HUES48 (cell line): ENCODE measurements around the gene IFRD2.
"Not testable (repeated sequence)": the region's sequence is repeated elsewhere in the genome, so short reads cannot be mapped to it uniquely, and the experiment has no call there.

Source experiments
- H3K27ac ChIP-seq: one replicate; pipeline ENCODE4 v1.7.0; 2013; ENCODE audit warnings: low read depth, low read length, inconsistent platforms
- H3K27me3 ChIP-seq: 2 replicates; pipeline ENCODE4 v1.6.1; 2013; ENCODE audit warnings: mild to moderate bottlenecking, low read length; ENCODE audit not compliant: control insufficient read depth, insufficient read depth
- H3K36me3 ChIP-seq: 2 replicates; pipeline ENCODE4 v1.6.1; 2013; ENCODE audit warnings: low read length; ENCODE audit not compliant: control insufficient read depth, insufficient read depth
- H3K4me1 ChIP-seq: 2 replicates; pipeline ENCODE4 v1.6.1; 2013; ENCODE audit warnings: mild to moderate bottlenecking, low read length; ENCODE audit not compliant: control insufficient read depth, insufficient read depth
- H3K4me3 ChIP-seq: 2 replicates; pipeline ENCODE4 v1.5.1; 2013; ENCODE audit warnings: mild to moderate bottlenecking, low read depth, low read length
- H3K9ac ChIP-seq: 2 replicates; pipeline ENCODE4 v1.6.1; 2013; ENCODE audit warnings: mild to moderate bottlenecking, low read depth, low read length, moderate library complexity
- H3K9me3 ChIP-seq: 2 replicates; pipeline ENCODE4 v1.6.1; 2013; ENCODE audit warnings: low read length; ENCODE audit not compliant: control insufficient read depth, insufficient read depth

The IFRD2 gene

GRCh38 chr3:50316657-50317242 lies 24.5 kb upstream of the IFRD2 start:
- Histone ChIP-seq H3K36me3 (peaks cover 40% of the 10 kb centered on the region), H3K9ac (no peak overlapping the region), H3K27me3 (no peaks in the 10 kb centered on the region), H3K9me3 (no peaks in the 10 kb centered on the region), H3K4me3 (no peak overlapping the region), H3K27ac (peak overlapping the region; percentile 5), H3K4me1 (peaks cover 9% of the 10 kb centered on the region; the same call in 1 of the 2 replicates)

DNA sequence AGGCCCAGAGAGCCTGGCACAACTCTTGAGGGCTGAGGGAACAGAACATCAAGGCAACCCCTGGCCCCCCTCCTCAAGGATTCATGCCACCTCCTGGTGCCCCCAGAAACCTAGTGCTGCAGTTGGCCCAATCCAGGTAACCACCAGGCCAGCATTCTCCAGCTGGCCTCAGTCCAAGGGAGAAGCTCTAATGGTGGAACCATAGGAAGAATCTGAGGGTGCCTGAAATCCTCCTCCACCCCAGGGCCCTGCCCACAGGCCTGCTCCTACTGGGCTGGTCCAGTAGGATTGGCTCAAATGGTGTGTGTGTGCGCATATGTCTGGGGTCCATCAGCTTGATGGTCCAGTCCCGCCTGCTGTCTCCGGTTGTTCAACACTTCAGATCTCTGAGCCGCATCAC lies 22.6 kb upstream of the IFRD2 start:
- Histone ChIP-seq H3K36me3 (peaks cover 36% of the 10 kb centered on the region), H3K4me3 (no peak overlapping the region), H3K4me1 (no peaks in the 10 kb centered on the region), H3K27me3 (no peaks in the 10 kb centered on the region), H3K9ac (no peak overlapping the region), H3K9me3 (no peaks in the 10 kb centered on the region), H3K27ac (no peak overlapping the region)

GRCh38 chr3:50314342-50314741 lies 22.1 kb upstream of the IFRD2 start:
- no peaks in the 10 kb centered on the region for H3K9me3 ChIP-seq
- peaks cover 31% of the 10 kb centered on the region for H3K36me3 ChIP-seq
- no peaks in the 10 kb centered on the region for H3K27me3 ChIP-seq
- no peak overlapping the region for H3K27ac ChIP-seq
- no peak overlapping the region for H3K4me3 ChIP-seq
- H3K9ac ChIP-seq: no peak overlapping the region
- no peaks in the 10 kb centered on the region for H3K4me1 ChIP-seq

DNA sequence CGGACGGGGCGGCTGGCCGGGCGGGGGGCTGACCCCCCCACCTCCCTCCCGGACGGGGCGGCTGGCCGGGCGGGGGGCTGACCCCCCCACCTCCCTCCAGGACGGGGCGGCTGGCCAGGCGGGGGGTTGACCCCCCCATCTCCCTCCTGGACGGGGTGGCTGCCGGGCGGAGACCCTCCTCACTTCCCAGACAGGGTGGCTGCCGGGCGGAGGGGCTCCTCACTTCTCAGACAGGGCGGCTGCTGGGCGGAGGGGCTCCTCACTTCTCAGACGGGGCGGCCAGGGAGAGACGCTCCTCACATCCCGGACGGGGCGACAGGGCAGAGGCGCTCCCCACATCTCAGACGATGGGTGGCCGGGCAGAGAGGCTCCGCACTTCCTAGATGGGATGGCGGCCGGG lies 19.8 kb upstream of the IFRD2 start:
- not testable (repeated sequence) for H3K36me3 ChIP-seq, H3K9ac ChIP-seq, H3K4me3 ChIP-seq, H3K4me1 ChIP-seq, H3K27me3 ChIP-seq, H3K27ac ChIP-seq, H3K9me3 ChIP-seq

DNA sequence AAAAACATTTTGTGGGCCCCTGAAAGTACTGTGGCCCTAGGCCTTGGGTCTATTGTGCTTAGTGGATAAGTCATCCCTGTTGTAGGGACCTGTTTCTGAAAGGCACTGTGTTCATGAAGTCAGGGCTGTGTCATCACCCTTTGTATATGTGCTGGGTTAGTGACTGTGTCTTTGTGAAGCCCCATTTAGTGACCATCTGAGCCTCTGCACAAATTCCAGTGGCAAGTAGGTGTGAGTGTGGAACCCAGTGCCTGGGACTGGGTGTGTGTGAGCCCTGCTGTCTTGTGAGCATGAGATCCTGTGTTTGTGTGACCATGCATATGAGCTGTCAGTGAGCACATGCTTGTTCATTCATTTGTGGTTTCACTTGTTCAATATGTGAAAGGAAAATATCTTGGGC lies 12.4 kb upstream of the IFRD2 start:
- Histone ChIP-seq H3K4me3 (no peak overlapping the region), H3K4me1 (peaks cover 4% of the 10 kb centered on the region; the same call in 1 of the 2 replicates), H3K27ac (no peak overlapping the region), H3K9ac (no peak overlapping the region), H3K36me3 (no peaks in the 10 kb centered on the region), H3K9me3 (peaks cover 9% of the 10 kb centered on the region), H3K27me3 (no peaks in the 10 kb centered on the region)

- Histone ChIP-seq H3K27ac (peak within 1 kb of the TSS; percentile 21), H3K9me3 (peaks cover 9% of the 10 kb centered on the region), H3K4me1 (peaks cover 5% of the 10 kb centered on the region; the same call in 1 of the 2 replicates), H3K4me3 (no peak within 1 kb of the TSS), H3K36me3 (no peaks in the 10 kb centered on the region), H3K9ac (no peak within 1 kb of the TSS), H3K27me3 (no peaks in the 10 kb centered on the region)
Measured at GRCh38 chr3:50303013-50303815, 11.0 kb upstream of the IFRD2 start, which contains the start of gene HYAL1. Gene HYAL1, minus strand, starts transcription at chr3:50303574. Its CDS starts 618 bp downstream, at chr3:50302956.

DNA sequence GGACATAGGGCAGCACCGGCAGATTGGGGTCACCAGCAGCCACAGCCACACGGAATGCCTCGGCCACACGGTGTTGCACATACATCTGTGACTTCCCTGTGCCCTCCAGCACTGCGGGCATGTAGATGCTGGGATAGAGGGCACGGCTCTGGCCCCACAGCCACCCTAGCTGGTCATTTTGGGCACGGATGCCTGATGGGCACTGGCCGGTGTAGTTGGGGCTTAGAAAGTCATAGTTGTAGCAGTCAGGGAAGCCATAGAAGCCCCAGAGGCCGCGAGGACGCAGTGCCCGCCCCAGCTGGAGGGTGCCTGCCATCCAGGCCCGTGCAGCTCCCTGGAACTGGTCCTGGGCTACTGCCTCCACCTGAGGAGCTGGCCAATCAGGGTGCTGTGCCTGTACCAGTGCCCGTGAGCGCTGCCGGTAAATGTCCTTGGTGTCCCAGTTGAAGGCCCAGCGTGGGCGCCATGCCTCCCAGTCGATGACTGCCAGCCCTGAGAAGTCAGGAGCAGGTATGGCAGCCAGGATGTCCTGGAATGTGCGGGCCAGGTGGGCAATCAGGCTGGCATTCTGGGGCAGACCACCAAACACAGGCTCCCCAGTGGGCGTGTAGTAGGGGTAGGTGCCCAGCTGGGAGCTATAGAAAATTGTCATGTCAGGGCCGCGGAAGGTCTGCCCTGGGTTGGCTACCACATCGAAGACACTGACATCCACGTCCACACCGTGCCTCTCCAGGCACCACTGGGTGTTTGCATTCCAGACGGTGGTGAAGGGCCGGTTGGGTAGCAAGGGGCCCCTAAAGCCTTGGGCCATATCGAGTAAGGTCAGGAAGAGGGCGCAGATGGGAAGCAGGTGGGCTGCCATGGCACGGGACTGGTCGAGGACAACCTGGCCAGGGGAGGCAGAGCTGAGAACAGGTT lies 10.1 kb upstream of the IFRD2 start:
- no peak overlapping the region for H3K9ac ChIP-seq
- peaks cover 6% of the 10 kb centered on the region for H3K9me3 ChIP-seq
- peaks cover 5% of the 10 kb centered on the region; the same call in 1 of the 2 replicates for H3K4me1 ChIP-seq
- H3K4me3 ChIP-seq: no peak overlapping the region
- H3K27me3 ChIP-seq: no peaks in the 10 kb centered on the region
- no peaks in the 10 kb centered on the region for H3K36me3 ChIP-seq
- H3K27ac ChIP-seq: no peak overlapping the region

- no peaks in the 10 kb centered on the region for H3K27me3 ChIP-seq
- no peaks in the 10 kb centered on the region for H3K36me3 ChIP-seq
- peaks cover 5% of the 10 kb centered on the region; the same call in 1 of the 2 replicates for H3K4me1 ChIP-seq
- no peak overlapping the region for H3K4me3 ChIP-seq
- no peak overlapping the region for H3K9ac ChIP-seq
- H3K27ac ChIP-seq: no peak overlapping the region
- H3K9me3 ChIP-seq: no peaks in the 10 kb centered on the region
Measured at GRCh38 chr3:50300681-50301254, 8.5 kb upstream of the IFRD2 start.

DNA sequence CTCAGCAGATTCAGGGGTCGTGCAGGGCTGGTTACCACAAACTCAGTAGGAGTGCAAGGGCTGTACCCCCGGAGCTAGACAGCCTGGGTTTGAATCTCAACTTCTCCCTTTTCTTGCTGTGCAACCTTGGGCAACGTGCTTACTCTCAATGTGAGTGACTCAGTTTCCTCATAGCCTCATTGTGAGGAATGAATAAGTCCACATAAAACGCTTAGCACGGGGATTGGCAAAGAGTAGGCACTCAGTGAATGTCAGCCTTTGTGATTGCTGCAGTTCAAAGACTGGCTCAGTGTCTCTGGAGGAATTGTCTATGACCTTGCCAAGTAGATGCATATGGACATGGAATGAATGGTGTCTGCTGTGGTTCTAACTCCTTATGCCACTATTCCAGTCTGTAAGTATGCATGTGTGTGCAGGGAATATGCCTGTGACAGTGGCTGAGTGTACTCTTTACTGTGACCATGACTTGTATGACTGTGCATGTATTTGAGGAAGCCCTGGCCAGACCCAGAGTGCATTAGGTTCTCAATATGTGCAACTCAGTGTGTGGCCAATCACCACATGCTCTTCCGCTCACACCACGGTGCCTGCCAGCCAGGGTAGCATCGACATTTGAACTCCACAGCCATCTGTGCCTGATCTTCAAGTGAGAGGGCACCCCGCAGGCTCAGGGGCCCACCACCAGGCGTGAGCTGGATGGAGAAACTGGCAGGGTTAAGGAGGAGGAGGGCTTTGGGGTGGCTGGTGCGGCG lies 7.9 kb upstream of the IFRD2 start:
- peak overlapping the region; percentile 55 for H3K4me3 ChIP-seq
- H3K27me3 ChIP-seq: no peaks in the 10 kb centered on the region
- peak overlapping the region; percentile 14; the same call in 1 of the 2 replicates for H3K9ac ChIP-seq
- H3K9me3 ChIP-seq: no peaks in the 10 kb centered on the region
- no peaks in the 10 kb centered on the region for H3K36me3 ChIP-seq
- H3K27ac ChIP-seq: peak overlapping the region; percentile 63
- H3K4me1 ChIP-seq: peaks cover 5% of the 10 kb centered on the region; the same call in 1 of the 2 replicates

GRCh38 chr3:50299638-50299928 lies 7.4 kb upstream of the IFRD2 start:
- Histone ChIP-seq H3K36me3 (no peaks in the 10 kb centered on the region), H3K4me1 (peaks cover 5% of the 10 kb centered on the region; the same call in 1 of the 2 replicates), H3K9ac (peak overlapping the region; percentile 14; the same call in 1 of the 2 replicates), H3K9me3 (no peaks in the 10 kb centered on the region), H3K4me3 (peak overlapping the region; percentile 55), H3K27me3 (no peaks in the 10 kb centered on the region), H3K27ac (peak overlapping the region; percentile 63)
